Cardiac muscle cell (in vitro differentiated cells and primary cell): ENCODE results near the gene DCLRE1C. TPM values are rescaled to one million over a fixed set of nuclear protein-coding genes. Genes with fewer than 3 reads are reported as not detected.
"Not testable (repeated sequence)": the region's sequence is repeated elsewhere in the genome, so short reads cannot be mapped to it uniquely, and the experiment has no call there.

Source experiments
- DNase-seq, 2 donors: peaks; one replicate each; pipeline versions ENCODE4 v3.0.0 to v3.0.0-alpha.2; 2010 to 2017; ENCODE audit warnings: low read depth in 1 of 2, low spot score in 1 of 2
- H3K27ac ChIP-seq: fragments of 200-600 bp; sonication (generic); 2 replicates; pipeline ENCODE4 v1.5.1; 2016
- H3K27me3 ChIP-seq: fragments of 200-600 bp; sonication (generic); 2 replicates; pipeline ENCODE4 v1.6.0; 2016; ENCODE audit warnings: control low read depth
- H3K36me3 ChIP-seq: fragments of 200-600 bp; sonication (generic); 2 replicates; pipeline ENCODE4 v1.5.1; 2016; ENCODE audit warnings: control low read depth
- H3K4me1 ChIP-seq: fragments of 200-600 bp; sonication (generic); 2 replicates; pipeline ENCODE4 v1.8.1; 2017; ENCODE audit warnings: low read depth, mild to moderate bottlenecking, mixed run types
- H3K4me3 ChIP-seq: fragments of 200-600 bp; sonication (generic); 2 replicates; pipeline ENCODE4 v1.5.1; 2016; ENCODE audit warnings: mild to moderate bottlenecking
- H3K9me3 ChIP-seq: fragments of 200-600 bp; sonication (generic); 2 replicates; pipeline ENCODE4 v1.5.1; 2017; ENCODE audit warnings: low read depth, mild to moderate bottlenecking, control low read depth
- CTCF ChIP-seq: IDR thresholded peaks from 2 replicates; pipeline ENCODE4 v1.5.1; 2012; ENCODE audit warnings: low read depth, mild to moderate bottlenecking, low read length
- polyA plus RNA-seq: library from polyadenylated mRNA; unstranded; fragments of >200 nt; fragmentation: Nextera tagmentation; extraction: Ambion mirVana; gene quantifications from 2 replicates; pipeline ENCODE4 v1.2.1, GENCODE V29; 2016
- total RNA-seq: library from RNA; depleted of rRNA; stranded (reverse); fragments of >200 nt; gene quantifications from 2 replicates; pipeline ENCODE4 v1.2.3, GENCODE V29; 2016

DCLRE1C gene
- total and polyA plus RNA-seq, 2 experiments from 2014 or later = 8.2 to 16.6 TPM

GRCh38 chr10:14949291-14949690 lies 4.6 kb downstream of the DCLRE1C start:
- no peaks in the 10 kb centered on the region for H3K9me3 ChIP-seq
- H3K36me3 ChIP-seq = peaks cover 10% of the 10 kb centered on the region
- peaks cover 4% of the 10 kb centered on the region for H3K4me1 ChIP-seq
- no peak overlapping the region for H3K4me3 ChIP-seq
- no peaks in the 10 kb centered on the region for H3K27me3 ChIP-seq
- H3K27ac ChIP-seq = no peak overlapping the region
- DNase-seq = peak in 1 of 2 donors; percentile 24
- no peak for TF ChIP-seq CTCF

DNA sequence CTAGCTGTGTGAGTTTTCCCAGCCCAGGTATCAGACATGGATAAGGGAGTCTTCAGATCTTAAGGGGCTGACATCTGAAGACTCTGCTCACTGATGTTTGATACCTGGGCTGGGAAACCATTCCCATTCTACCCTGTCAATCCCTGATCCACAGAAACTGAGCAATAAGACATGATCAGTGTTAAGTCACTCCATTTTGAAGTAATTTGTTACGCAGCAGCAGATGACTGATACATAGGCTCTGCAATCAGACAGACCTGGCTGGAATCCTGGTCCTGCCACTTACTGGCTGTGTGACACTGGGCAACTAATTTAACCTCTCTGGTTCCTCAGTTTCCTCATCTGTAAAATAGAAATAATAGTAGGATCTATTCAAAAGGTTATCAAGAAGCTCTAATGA lies 6.6 kb downstream of the DCLRE1C start:
- peaks cover 16% of the 10 kb centered on the region for H3K36me3 ChIP-seq
- no peaks in the 10 kb centered on the region for H3K9me3 ChIP-seq
- DNase-seq = no peak
- no peaks in the 10 kb centered on the region for H3K4me1 ChIP-seq
- no peak overlapping the region for H3K4me3 ChIP-seq
- H3K27me3 ChIP-seq = no peaks in the 10 kb centered on the region
- no peak overlapping the region for H3K27ac ChIP-seq
- no peak for TF ChIP-seq CTCF

- Histone ChIP-seq H3K4me3 (no peak overlapping the region), H3K9me3 (no peaks in the 10 kb centered on the region), H3K4me1 (no peaks in the 10 kb centered on the region), H3K27me3 (no peaks in the 10 kb centered on the region), H3K27ac (no peak overlapping the region), H3K36me3 (peaks cover 16% of the 10 kb centered on the region)
- peak in 1 of 2 donors; percentile 16 for DNase-seq
- no peak for TF ChIP-seq CTCF
Measured at GRCh38 chr10:14945108-14945507, 8.8 kb downstream of the DCLRE1C start.

GRCh38 chr10:14942950-14943338 lies 11.0 kb downstream of the DCLRE1C start:
- H3K9me3 ChIP-seq, H3K4me1 ChIP-seq, H3K27ac ChIP-seq, H3K27me3 ChIP-seq, DNase-seq, H3K4me3 ChIP-seq: not testable (repeated sequence)
- H3K36me3 ChIP-seq = peaks cover 16% of the 10 kb centered on the region

DNA sequence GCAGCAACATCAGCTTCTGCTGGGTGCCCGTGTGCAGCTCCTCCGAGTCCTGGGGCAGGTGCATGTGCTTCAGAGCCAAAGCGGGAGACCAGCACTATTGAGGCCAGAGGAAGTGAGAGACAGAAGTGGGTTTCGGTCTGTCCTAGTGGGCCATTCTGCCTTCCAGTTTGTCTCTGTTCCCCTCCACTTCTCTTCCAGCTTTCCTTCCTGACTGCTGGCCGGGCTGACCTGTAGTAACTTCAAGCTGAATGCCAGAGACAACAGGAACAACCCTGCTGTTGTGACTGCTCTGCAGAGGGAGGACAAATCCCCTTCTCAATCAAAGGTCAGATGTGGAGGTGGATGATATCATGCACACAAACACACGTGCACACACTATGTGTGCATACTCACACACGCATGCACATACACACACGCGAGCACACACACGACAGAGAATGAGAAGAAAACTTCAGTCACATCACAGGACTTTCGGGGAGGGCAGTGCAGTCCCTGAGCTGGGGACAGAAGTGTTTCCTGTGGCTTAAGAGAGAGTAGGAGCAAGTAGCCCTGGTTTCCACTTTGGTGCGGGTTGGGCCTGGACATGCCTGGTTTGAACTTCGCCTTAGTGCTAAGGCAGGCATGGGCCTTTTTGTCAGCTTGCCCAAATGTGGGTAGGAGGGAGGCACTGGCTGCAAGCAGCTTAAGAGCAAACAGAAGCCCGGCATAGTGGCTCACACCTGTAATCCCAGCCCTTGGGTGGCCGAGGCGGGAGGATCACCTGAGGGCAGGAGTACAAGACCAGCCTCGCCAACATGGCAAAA lies 11.5 kb downstream of the DCLRE1C start:
- not testable (repeated sequence) for H3K9me3 ChIP-seq, H3K27me3 ChIP-seq, H3K4me1 ChIP-seq, H3K27ac ChIP-seq, H3K4me3 ChIP-seq, DNase-seq
- peaks cover 14% of the 10 kb centered on the region for H3K36me3 ChIP-seq

DNA sequence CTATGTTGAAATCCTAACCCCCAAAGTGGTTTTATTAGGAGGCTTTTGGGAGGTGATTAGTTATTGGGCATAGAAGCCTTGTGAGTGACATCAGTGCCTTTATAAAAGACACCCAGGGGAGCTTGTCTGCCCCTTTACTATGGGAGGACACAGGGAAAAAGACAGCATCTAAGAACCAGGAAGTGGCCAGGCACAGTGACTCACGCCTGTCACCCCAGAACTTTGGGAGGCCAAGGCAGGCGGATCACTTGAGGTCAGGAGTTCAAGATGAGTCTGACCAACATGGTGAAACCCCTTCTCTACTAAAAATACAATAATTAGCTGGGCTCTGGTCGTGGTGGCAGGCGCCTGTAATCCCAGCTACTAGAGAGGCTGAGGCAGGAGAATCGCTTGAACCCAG lies 14.9 kb downstream of the DCLRE1C start:
- H3K4me3 ChIP-seq, H3K27ac ChIP-seq, H3K27me3 ChIP-seq, DNase-seq, H3K9me3 ChIP-seq, H3K36me3 ChIP-seq, H3K4me1 ChIP-seq: not testable (repeated sequence)

- no peak for TF ChIP-seq CTCF
- Histone ChIP-seq H3K27ac (no peak overlapping the region), H3K27me3 (no peaks in the 10 kb centered on the region), H3K4me1 (no peaks in the 10 kb centered on the region), H3K4me3 (no peak overlapping the region), H3K9me3 (no peaks in the 10 kb centered on the region), H3K36me3 (peaks cover 19% of the 10 kb centered on the region)
- peak in 1 of 2 donors; percentile 55 for DNase-seq
Measured at GRCh38 chr10:14936584-14936983, 17.3 kb downstream of the DCLRE1C start.
